GM20431 (cell line): Measurements from ENCODE around the gene PCDHA7.
"Not testable (repeated sequence)": the region's sequence is repeated elsewhere in the genome, so short reads cannot be mapped to it uniquely, and the experiment has no call there.

Source experiments
- in situ Hi-C: fragments of 300-500 bp; cut with MseI, MboI; formaldehyde crosslinking; loops from one replicate; pipeline ENCODE4 v1.15.0; 2020; ENCODE audit warnings: low sequenced_read_pairs; ENCODE audit not compliant: unreplicated experiment

The PCDHA7 gene

DNA sequence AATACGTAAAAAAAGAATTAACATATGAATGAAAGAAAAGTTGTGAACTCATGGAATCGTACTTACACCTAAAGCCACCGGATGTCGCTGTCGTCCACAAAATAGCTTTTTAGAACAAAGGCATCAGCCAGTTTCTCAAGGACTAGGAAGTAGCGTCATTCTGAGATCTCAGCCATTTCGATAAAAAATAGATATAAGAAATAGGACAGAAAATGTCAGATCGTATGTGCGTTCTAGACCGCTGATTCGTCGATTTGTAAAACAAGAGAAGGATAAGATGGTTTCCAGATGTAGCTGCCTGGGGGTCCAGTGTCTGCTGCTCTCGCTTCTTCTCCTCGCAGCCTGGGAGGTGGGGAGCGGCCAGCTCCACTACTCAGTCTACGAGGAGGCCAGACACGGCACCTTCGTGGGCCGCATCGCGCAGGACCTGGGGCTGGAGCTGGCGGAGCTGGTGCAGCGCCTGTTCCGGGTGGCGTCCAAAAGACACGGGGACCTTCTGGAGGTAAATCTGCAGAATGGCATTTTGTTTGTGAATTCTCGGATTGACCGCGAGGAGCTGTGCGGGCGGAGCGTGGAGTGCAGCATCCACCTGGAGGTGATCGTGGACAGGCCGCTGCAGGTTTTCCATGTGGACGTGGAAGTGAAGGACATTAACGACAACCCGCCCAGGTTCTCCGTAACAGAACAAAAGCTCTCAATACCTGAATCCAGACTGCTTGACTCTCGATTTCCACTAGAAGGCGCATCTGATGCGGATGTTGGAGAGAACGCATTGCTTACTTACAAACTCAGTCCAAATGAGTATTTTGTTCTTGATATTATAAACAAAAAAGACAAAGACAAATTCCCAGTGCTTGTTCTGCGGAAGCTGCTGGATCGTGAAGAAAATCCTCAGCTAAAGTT, 22.0 kb downstream of the PCDHA7 start, which contains the start of gene PCDHA10:
Gene PCDHA10, plus strand, starts transcription at position 126 of the 903 bp plus-strand sequence. Its CDS starts 152 bp downstream, at position 278.
- in situ Hi-C loops, result no loop called here

DNA sequence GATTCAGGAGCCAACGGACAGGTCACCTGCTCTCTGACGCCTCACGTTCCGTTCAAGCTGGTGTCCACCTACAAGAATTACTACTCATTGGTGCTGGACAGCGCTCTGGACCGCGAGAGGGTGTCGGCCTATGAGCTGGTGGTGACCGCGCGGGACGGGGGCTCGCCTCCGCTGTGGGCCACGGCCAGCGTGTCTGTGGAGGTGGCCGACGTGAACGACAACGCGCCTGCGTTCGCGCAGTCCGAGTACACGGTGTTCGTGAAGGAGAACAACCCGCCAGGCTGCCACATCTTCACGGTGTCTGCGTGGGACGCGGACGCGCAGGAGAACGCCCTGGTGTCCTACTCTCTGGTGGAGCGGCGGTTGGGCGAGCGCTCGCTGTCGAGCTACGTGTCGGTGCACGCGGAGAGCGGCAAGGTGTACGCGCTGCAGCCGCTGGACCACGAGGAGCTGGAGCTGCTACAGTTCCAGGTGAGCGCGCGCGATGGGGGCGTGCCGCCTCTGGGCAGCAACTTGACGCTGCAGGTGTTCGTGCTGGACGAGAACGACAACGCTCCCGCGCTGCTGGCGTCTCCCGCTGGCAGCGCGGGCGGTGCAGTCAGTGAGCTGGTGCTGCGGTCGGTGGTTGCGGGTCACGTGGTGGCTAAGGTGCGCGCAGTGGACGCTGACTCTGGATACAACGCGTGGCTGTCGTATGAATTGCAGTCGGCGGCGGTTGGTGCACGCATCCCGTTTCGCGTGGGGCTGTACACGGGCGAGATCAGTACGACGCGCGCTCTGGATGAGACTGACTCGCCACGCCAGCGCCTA, 23.3 kb downstream of the PCDHA7 start:
- in situ Hi-C loops, result no loop called here

DNA sequence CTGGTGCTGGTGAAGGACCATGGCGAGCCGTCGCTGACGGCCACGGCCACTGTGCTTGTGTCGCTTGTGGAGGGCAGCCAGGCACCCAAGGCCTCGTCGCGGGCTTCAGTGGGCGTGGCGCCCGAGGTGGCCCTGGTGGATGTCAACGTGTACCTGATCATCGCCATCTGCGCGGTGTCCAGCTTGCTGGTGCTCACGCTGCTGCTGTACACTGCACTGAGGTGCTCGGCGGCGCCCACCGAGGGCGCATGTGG, 23.8 kb downstream of the PCDHA7 start:
- in situ Hi-C loops, result no loop called here

DNA sequence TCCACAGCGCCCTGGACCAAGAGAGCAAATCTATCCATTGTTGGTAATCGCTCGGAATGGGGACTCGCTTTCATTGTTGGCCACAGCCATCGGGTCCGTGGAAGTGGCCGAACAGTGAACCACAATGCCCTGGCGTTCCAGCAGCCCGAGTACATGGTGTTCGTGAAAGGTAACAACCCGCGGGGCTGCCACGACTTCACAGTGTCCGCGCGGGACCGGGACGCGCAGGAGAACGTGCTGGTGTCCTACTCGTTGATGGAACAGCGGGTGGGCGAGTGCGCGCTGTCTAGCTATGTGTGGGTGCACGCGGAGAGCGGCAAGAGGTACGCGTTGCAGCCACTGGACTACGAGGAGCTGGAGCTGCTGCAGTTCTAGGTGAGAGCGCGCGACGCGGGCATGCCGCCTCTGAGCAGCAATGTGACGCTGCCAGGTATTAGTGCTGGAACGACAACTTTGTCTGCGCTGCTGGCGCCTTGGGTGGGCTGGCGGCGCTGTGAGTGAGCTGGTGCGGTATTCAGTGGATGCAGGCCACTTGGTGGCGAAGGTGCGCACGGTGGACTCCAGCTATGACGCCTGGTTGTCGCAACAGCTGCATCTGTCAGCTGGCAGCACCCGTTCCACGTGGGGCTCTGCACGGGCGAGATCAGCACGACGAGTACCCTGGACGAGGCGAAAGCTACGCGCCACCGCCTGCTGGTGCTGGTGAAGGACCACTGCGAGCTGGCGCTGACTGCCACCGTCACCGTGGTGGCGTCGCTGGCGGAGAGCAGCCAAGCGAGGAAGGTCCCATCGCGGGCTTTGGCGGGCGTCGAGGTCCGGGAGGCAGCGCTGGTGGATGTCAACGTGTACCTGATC, 28.6 kb downstream of the PCDHA7 start:
- in situ Hi-C loops, result no loop called here

DNA sequence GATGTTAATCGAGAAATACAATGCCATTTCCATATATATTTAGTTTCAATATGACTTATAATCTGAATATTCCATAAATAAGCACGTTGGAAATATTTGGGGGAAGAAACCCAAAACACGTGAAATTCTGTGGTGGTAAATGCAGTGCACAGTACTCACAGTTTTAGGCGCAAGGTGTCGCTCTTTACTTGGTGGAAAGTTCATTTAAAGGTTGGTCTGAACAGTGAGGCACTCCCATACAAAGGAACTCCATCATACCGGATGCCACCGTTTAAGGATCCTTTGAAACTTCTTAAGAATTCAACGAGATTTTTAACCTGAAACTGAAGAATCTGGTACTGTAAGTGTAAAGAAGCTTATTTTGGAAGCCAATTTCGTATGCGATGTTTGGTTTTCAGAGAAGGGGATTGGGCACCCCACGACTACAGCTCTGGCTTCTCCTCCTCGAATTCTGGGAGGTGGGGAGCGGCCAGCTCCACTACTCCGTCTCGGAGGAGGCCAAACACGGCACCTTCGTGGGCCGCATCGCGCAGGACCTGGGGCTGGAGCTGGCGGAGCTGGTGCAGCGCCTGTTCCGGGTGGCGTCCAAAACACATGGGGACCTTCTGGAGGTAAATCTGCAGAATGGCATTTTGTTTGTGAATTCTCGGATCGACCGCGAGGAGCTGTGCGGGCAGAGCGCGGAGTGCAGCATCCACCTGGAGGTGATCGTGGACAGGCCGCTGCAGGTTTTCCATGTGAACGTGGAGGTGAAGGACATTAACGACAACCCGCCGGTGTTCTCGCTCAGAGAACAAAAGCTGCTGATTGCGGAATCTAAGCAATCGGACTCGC, 34.9 kb downstream of the PCDHA7 start, which contains the start of gene PCDHA11:
Gene PCDHA11, plus strand, starts transcription at position 237 of the 834 bp plus-strand sequence. Its CDS starts 147 bp downstream, at position 384.
- in situ Hi-C loops, result no loop called here

DNA sequence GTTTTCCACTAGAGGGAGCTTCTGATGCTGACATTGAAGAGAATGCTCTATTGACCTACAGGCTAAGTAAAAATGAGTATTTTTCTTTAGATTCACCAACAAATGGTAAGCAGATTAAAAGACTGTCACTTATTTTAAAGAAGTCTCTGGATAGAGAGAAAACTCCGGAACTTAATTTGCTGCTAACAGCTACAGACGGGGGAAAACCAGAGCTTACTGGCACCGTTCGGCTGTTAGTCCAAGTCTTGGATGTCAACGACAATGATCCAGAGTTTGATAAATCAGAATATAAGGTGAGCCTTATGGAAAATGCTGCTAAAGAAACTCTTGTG, 35.5 kb downstream of the PCDHA7 start:
- in situ Hi-C loops, result no loop called here

DNA sequence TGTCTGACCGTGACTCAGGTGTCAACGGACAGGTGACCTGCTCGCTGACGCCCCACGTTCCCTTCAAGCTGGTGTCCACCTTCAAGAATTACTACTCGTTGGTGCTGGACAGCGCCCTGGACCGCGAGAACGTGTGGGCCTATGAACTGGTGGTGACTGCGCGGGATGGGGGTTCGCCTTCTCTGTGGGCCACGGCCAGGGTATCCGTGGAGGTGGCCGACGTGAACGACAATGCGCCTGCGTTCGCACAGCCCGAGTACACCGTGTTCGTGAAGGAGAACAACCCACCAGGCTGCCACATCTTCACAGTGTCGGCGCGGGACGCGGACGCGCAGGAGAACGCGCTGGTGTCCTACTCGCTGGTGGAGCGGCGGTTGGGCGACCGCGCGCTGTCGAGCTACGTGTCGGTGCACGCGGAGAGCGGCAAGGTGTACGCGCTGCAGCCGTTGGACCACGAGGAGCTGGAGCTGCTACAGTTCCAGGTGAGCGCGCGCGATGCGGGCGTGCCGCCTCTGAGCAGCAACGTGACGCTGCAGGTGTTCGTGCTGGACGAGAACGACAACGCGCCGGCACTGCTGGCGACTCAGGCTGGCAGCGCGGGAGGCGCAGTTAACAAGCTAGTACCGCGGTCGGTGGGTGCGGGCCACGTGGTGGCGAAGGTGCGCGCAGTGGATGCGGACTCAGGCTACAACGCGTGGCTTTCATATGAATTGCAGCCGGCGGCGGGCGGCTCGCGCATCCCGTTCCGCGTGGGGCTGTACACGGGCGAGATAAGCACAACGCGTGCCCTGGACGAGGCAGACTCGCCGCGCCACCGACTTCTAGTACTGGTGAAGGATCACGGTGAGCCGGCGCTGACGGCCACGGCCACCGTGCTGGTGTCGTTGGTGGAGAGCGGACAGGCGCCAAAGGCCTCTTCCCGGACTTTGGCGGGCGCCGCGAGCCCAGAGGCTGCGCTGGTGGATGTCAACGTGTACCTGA, 36.4 kb downstream of the PCDHA7 start:
- in situ Hi-C loops, result no loop called here

DNA sequence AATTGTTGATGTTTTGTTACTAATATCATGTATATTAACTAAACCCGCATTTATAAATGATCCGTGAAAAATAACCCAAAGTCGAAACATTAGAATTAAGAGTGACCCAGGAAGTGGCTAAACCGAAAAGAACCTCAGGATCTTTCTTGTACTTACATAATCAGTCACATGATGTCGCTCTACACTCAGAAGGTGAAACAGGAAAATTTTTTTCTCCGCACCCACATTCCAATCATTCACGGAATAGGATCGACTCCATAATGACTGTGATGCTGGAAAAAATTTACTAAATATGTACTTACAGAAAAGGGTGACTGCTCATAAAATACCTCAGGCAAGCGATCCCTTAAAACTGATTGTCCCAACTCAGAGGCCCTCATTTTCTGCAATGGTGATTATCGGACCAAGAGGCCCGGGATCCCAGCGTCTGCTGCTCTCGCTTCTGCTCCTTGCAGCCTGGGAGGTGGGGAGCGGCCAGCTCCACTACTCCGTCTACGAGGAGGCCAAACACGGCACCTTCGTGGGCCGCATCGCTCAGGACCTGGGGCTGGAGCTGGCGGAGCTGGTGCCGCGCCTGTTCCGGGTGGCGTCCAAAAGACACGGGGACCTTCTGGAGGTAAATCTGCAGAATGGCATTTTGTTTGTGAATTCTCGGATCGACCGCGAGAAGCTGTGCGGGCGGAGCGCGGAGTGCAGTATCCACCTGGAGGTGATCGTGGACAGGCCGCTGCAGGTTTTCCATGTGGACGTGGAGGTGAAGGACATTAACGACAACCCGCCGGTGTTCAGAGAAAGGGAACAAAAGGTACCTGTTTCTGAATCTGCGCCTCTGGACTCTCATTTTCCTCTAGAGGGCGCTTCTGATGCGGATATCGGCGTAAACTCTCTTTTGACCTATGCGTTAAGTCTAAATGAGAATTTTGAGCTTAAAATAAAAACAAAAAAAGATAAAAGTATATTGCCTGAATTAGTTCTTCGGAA, 41.3 kb downstream of the PCDHA7 start, which contains the start of gene PCDHA12:
Gene PCDHA12, plus strand, starts transcription at position 224 of the 981 bp plus-strand sequence. Its CDS starts 165 bp downstream, at position 389.
- in situ Hi-C loops, result no loop called here

DNA sequence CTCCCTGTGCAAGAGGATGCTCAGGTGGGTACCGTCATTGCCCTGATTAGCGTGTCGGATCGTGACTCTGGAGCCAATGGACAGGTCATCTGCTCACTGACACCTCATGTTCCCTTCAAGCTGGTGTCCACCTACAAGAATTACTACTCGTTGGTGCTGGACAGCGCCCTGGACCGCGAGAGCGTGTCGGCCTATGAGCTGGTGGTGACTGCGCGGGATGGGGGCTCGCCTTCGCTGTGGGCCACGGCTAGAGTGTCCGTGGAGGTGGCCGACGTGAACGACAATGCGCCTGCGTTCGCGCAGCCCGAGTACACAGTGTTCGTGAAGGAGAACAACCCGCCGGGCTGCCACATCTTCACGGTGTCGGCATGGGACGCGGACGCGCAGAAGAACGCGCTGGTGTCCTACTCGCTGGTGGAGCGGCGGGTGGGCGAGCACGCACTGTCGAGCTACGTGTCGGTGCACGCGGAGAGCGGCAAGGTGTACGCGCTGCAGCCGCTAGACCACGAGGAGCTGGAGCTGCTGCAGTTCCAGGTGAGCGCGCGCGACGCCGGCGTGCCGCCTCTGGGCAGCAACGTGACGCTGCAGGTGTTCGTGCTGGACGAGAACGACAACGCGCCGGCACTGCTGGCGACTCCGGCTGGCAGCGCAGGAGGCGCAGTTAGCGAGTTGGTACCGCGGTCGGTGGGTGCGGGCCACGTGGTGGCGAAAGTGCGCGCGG, 42.6 kb downstream of the PCDHA7 start:
- in situ Hi-C loops, result not testable (repeated sequence)

DNA sequence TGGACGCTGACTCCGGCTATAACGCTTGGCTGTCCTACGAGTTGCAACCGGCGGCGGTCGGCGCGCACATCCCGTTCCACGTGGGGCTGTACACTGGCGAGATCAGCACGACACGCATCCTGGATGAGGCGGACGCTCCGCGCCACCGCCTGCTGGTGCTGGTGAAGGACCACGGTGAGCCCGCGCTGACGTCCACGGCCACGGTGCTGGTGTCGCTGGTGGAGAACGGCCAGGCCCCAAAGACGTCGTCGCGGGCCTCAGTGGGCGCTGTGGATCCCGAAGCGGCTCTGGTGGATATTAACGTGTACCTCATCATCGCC, 43.2 kb downstream of the PCDHA7 start:
- in situ Hi-C loops, result no loop called here

DNA sequence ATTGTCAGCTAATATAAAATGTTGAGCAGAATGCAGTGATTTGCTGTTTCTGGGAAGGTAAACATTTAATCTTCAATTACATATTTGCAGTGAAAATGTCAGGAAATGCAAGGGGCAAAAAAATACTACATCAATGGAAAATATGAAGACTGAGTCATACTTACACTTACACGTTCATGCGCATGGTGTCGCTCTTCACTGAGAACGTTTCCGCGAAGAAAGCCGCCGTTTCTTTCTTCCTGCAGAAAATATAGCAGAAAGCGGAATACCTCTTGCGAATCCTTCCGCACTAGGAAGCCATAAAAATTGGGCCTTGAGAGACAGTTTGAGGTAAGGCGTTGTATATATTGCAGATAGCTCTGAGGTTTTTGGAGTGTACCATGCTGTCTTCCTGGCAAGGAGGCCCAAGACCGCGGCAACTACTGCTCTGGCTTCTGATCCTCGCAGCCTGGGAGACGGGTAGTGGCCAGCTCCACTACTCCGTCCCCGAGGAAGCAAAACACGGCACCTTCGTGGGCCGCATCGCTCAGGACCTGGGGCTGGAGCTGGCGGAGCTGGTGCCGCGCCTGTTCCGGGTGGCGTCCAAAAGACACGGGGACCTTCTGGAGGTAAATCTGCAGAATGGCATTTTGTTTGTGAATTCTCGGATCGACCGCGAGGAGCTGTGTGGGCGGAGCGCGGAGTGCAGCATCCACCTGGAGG, 48.0 kb downstream of the PCDHA7 start, which contains the start of gene PCDHA13:
Gene PCDHA13, plus strand, starts transcription at position 236 of the 702 bp plus-strand sequence. Its CDS starts 145 bp downstream, at position 381.
- in situ Hi-C loops, result no loop called here

DNA sequence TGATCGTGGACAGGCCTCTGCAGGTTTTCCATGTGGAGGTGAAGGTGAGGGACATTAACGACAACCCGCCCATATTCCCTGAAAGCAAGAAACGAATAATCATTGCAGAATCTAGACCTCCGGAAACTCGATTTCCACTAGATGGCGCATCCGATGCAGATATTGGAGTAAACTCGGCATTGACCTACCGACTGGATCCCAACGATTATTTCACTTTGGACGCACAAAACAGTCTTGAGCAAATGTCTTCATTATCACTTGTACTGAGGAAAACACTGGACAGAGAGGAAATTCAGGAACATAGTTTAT, 48.5 kb downstream of the PCDHA7 start:
- in situ Hi-C loops, result no loop called here

DNA sequence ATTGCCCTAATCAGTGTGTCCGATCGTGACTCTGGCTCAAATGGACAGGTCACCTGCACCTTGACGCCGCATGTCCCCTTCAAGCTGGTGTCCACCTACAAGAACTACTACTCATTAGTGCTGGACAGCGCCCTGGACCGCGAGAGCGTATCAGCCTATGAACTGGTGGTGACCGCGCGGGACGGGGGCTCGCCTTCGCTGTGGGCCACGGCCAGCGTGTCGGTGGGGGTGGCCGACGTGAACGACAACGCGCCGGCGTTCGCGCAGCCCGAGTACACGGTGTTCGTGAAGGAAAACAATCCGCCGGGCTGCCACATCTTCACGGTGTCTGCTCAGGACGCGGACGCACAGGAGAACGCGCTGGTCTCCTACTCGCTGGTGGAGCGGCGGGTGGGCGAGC, 49.3 kb downstream of the PCDHA7 start:
- in situ Hi-C loops, result no loop called here

DNA sequence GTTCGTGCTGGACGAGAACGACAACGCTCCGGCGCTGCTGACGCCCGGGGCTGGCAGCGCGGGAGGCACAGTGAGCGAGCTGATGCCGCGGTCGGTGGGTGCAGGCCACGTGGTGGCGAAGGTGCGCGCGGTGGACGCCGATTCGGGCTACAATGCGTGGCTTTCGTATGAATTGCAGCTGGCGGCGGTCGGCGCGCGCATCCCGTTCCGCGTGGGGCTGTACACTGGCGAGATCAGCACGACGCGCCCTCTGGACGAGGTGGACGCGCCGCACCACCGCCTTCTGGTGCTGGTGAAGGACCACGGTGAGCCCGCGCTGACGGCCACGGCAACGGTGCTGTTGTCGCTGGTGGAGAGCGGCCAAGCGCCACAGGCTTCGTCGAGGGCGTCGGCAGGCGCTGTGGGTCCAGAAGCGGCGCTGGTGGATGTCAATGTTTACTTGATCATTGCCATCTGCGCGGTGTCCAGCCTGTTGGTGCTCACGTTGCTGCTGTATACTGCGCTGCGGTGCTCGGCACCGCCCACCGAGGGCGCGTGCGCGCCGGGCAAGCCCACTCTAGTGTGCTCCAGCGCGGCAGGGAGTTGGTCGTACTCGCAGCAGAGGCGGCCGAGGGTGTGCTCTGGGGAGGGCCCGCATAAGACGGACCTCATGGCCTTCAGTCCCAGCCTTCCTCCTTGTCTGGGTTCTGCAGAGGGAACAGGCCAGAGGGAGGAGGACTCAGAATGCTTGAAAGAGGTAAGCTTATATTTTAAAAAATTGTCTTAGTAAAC, 50.0 kb downstream of the PCDHA7 start:
- in situ Hi-C loops, result no loop called here
